CMK (cell line): ENCODE results near the gene EFEMP1.
"Not testable (repeated sequence)": the region's sequence is repeated elsewhere in the genome, so short reads cannot be mapped to it uniquely, and the experiment has no call there.

Experiments used
- DNase-seq: peaks from one replicate; pipeline ENCODE4 v3.0.0-alpha.2; 2010; ENCODE audit warnings: low read depth

Gene EFEMP1

GRCh38 chr2:55827855-55828254, 95.7 kb downstream of the EFEMP1 start:
- DNase-seq: no peak

- not testable (repeated sequence) for DNase-seq
Measured at GRCh38 chr2:55827428-55827827, 96.2 kb downstream of the EFEMP1 start.

GRCh38 chr2:55826246-55826645, 97.3 kb downstream of the EFEMP1 start:
- no peak for DNase-seq

GRCh38 chr2:55824551-55825096, 99.0 kb downstream of the EFEMP1 start:
- no peak for DNase-seq
